ENCODE data around the gene PRKAR1B. TPM values are rescaled to one million over a fixed set of nuclear protein-coding genes. Genes with fewer than 3 reads are reported as not detected.
"Not testable (repeated sequence)": the region's sequence is repeated elsewhere in the genome, so short reads cannot be mapped to it uniquely, and the experiment has no call there.

Gene PRKAR1B
- total RNA-seq, 3 donors from 2014 or later: 38.8 to 58.6 (median 49.9) TPM

- no peak for DNase-seq
- H3K36me3 Mint-ChIP-seq (ENCODE audit: insufficient read depth): peaks cover 15% of the 10 kb centered on the region
- H3K27me3 Mint-ChIP-seq (ENCODE audit: low read depth): no peaks in the 10 kb centered on the region
- ATAC-seq: no peak
- peaks cover 6% of the 10 kb centered on the region for H3K4me1 Mint-ChIP-seq (ENCODE audit: low read depth)
- H3K9me3 Mint-ChIP-seq: peaks cover 10% of the 10 kb centered on the region
- H3K4me3 Mint-ChIP-seq: no peak overlapping the region
Observed at GRCh38 chr7:628402-628763, 98.7 kb downstream of the PRKAR1B start.

- Mint-ChIP-seq H3K4me1 (ENCODE audit: low read depth) (peaks cover 4% of the 10 kb centered on the region), H3K36me3 (ENCODE audit: insufficient read depth) (peaks cover 17% of the 10 kb centered on the region), H3K4me3 (no peak overlapping the region), H3K9me3 (peaks cover 10% of the 10 kb centered on the region), H3K27me3 (ENCODE audit: low read depth) (no peaks in the 10 kb centered on the region)
- DNase-seq (no peak), ATAC-seq (no peak)
Observed at GRCh38 chr7:627661-628401, 99.2 kb downstream of the PRKAR1B start.

GRCh38 chr7:625376-625971, 101.6 kb downstream of the PRKAR1B start:
- Mint-ChIP-seq H3K4me3 (no peak overlapping the region), H3K27me3 (ENCODE audit: low read depth) (no peaks in the 10 kb centered on the region), H3K4me1 (ENCODE audit: low read depth) (peaks cover 8% of the 10 kb centered on the region), H3K36me3 (ENCODE audit: insufficient read depth) (peaks cover 31% of the 10 kb centered on the region), H3K9me3 (peaks cover 23% of the 10 kb centered on the region)
- no peak for DNase-seq
- ATAC-seq: no peak

- peaks cover 38% of the 10 kb centered on the region for H3K36me3 Mint-ChIP-seq (ENCODE audit: insufficient read depth)
- peaks cover 35% of the 10 kb centered on the region for H3K9me3 Mint-ChIP-seq
- no peak for ATAC-seq
Observed at GRCh38 chr7:623464-623863, 103.6 kb downstream of the PRKAR1B start.

GRCh38 chr7:621572-622285, 105.4 kb downstream of the PRKAR1B start:
- peaks cover 35% of the 10 kb centered on the region for H3K9me3 Mint-ChIP-seq
- H3K36me3 Mint-ChIP-seq (ENCODE audit: insufficient read depth): peaks cover 37% of the 10 kb centered on the region
- DNase-seq: no peak
- no peak overlapping the region for H3K4me3 Mint-ChIP-seq
- H3K27me3 Mint-ChIP-seq (ENCODE audit: low read depth): no peaks in the 10 kb centered on the region
- ATAC-seq: no peak
- H3K4me1 Mint-ChIP-seq (ENCODE audit: low read depth): peaks cover 40% of the 10 kb centered on the region

More at GRCh38 chr7:623464-623863, 103.6 kb downstream of the PRKAR1B start:
- H3K4me3 Mint-ChIP-seq: no peak overlapping the region
- H3K4me1 Mint-ChIP-seq (ENCODE audit: low read depth): peaks cover 28% of the 10 kb centered on the region
- H3K27me3 Mint-ChIP-seq (ENCODE audit: low read depth): no peaks in the 10 kb centered on the region
- no peak for DNase-seq

GRCh38 chr7:620885-621284, 106.2 kb downstream of the PRKAR1B start:
- no peak for ATAC-seq
- H3K4me3 Mint-ChIP-seq: no peak overlapping the region
- H3K4me1 Mint-ChIP-seq (ENCODE audit: low read depth): peaks cover 48% of the 10 kb centered on the region
- H3K27me3 Mint-ChIP-seq (ENCODE audit: low read depth): no peaks in the 10 kb centered on the region
- no peak for DNase-seq
- H3K36me3 Mint-ChIP-seq (ENCODE audit: insufficient read depth): peaks cover 37% of the 10 kb centered on the region
- H3K9me3 Mint-ChIP-seq: peaks cover 35% of the 10 kb centered on the region

- Mint-ChIP-seq H3K4me1 (ENCODE audit: low read depth) (peaks cover 51% of the 10 kb centered on the region), H3K36me3 (ENCODE audit: insufficient read depth) (peaks cover 36% of the 10 kb centered on the region), H3K4me3 (peak overlapping the region; percentile 4), H3K27me3 (ENCODE audit: low read depth) (no peaks in the 10 kb centered on the region), H3K9me3 (peaks cover 33% of the 10 kb centered on the region)
- DNase-seq (no peak), ATAC-seq (peak; percentile 65 to 73)
Observed at GRCh38 chr7:620056-620455, 107.0 kb downstream of the PRKAR1B start.

- H3K4me1 Mint-ChIP-seq (ENCODE audit: low read depth): peaks cover 52% of the 10 kb centered on the region
- H3K4me3 Mint-ChIP-seq: no peak overlapping the region
- H3K9me3 Mint-ChIP-seq: peaks cover 26% of the 10 kb centered on the region
- H3K27me3 Mint-ChIP-seq (ENCODE audit: low read depth): no peaks in the 10 kb centered on the region
- peaks cover 31% of the 10 kb centered on the region for H3K36me3 Mint-ChIP-seq (ENCODE audit: insufficient read depth)
- ATAC-seq (no peak), DNase-seq (no peak)
Observed at GRCh38 chr7:619368-619840, 107.7 kb downstream of the PRKAR1B start.

GRCh38 chr7:618539-619367, 108.3 kb downstream of the PRKAR1B start:
- Mint-ChIP-seq H3K9me3 (peaks cover 26% of the 10 kb centered on the region), H3K27me3 (ENCODE audit: low read depth) (no peaks in the 10 kb centered on the region), H3K4me1 (ENCODE audit: low read depth) (peaks cover 51% of the 10 kb centered on the region), H3K36me3 (ENCODE audit: insufficient read depth) (peaks cover 30% of the 10 kb centered on the region), H3K4me3 (peak overlapping the region; percentile 79)
- peak; percentile 69 to 79 for ATAC-seq
- DNase-seq: peak; percentile 55

GRCh38 chr7:617614-618538, 109.2 kb downstream of the PRKAR1B start:
- Mint-ChIP-seq H3K27me3 (ENCODE audit: low read depth) (no peaks in the 10 kb centered on the region), H3K4me1 (ENCODE audit: low read depth) (peaks cover 53% of the 10 kb centered on the region), H3K4me3 (peak overlapping the region; percentile 79), H3K9me3 (peaks cover 26% of the 10 kb centered on the region), H3K36me3 (ENCODE audit: insufficient read depth) (peaks cover 23% of the 10 kb centered on the region)
- peak; percentile 33 to 47 for ATAC-seq
- DNase-seq: no peak

GRCh38 chr7:613442-614140, 113.5 kb downstream of the PRKAR1B start:
- Mint-ChIP-seq H3K36me3 (ENCODE audit: insufficient read depth) (peaks cover 14% of the 10 kb centered on the region), H3K27me3 (ENCODE audit: low read depth) (no peaks in the 10 kb centered on the region), H3K4me1 (ENCODE audit: low read depth) (peaks cover 58% of the 10 kb centered on the region), H3K9me3 (no peaks in the 10 kb centered on the region), H3K4me3 (no peak overlapping the region)
- DNase-seq: no peak
- ATAC-seq: no peak

- H3K4me3 Mint-ChIP-seq; DNase-seq; H3K27me3 Mint-ChIP-seq (ENCODE audit: low read depth); ATAC-seq; H3K9me3 Mint-ChIP-seq: not testable (repeated sequence)
- H3K4me1 Mint-ChIP-seq (ENCODE audit: low read depth): peaks cover 51% of the 10 kb centered on the region
- peaks cover 13% of the 10 kb centered on the region for H3K36me3 Mint-ChIP-seq (ENCODE audit: insufficient read depth)
Observed at GRCh38 chr7:611837-612236, 115.2 kb downstream of the PRKAR1B start.
